K562 (cell line): Measurements from ENCODE around the gene PLCB1. TPM values are rescaled to one million over a fixed set of nuclear protein-coding genes. Genes with fewer than 3 reads are reported as not detected.

Experiments
- ATAC-seq: fragments of 200-7000 bp; cut with Tn5 transposase; 3 replicates; pipeline ENCODE4 v1.9.1; 2020; ENCODE audit warnings: moderate library complexity
- BruUV-seq: library from RNA; stranded (reverse); fragments of 400-500 nt; replicated peaks from 2 replicates; lab custom pipeline; 2021; lab: Mats Ljungman, UMichigan
- CTCF ChIA-PET: fragments of 300-600 bp; formaldehyde crosslinking; extraction: SDS; loops from one replicate; lab custom pipeline; 2021; ENCODE audit warnings: low intra/inter-chr PET ratio; lab: Yijun Ruan, JAX
- POLR2A ChIA-PET: fragments of 300-600, 350-650 bp; sonication (Branson Sonifier 250); formaldehyde crosslinking; extraction: SDS; loops from one replicate; lab custom pipeline; 2021; ENCODE audit warnings: antibody characterized with exemption, inconsistent platforms; lab: Yijun Ruan, JAX
- DNase-seq, 4 experiments: peaks; one replicate each; pipeline versions ENCODE4 v3.0.0 to v3.0.0-alpha.2; 2011 to 2018; ENCODE audit warnings: low spot score in 3 of 4, mixed read lengths in 3 of 4; ENCODE audit errors: extremely low read depth in 1 of 4
- FAIRE-seq: peaks from 2 replicates; lab custom pipeline; 2011; peaks lifted over from hg19 to GRCh38; lab: Jason Lieb, UNC
- H2AFZ ChIP-seq: 2 replicates; pipeline ENCODE4 v1.6.0; 2011; ENCODE audit warnings: low read depth, low read length, control low read depth, inconsistent platforms
- H3K27ac ChIP-seq: fragments of 200-600 bp; 3 replicates; pipeline ENCODE4 v1.8.0; 2011; ENCODE audit warnings: low read depth, mild to moderate bottlenecking, control low read depth, inconsistent platforms, low read length, moderate library complexity, mixed read lengths; ENCODE audit errors: extremely low read depth
- H3K27me3 ChIP-seq, 2 experiments: fragments of 300-600 bp in 1 of 2; 2 replicates in 1 of 2; 3 replicates in 1 of 2; pipeline versions ENCODE4 v1.6.0 to v1.8.0; 2011; ENCODE audit warnings: inconsistent platforms in 2 of 2, low read length in 2 of 2, mild to moderate bottlenecking in 1 of 2, mixed read lengths in 1 of 2, moderate library complexity in 1 of 2; ENCODE audit not compliant: control insufficient read depth in 2 of 2, insufficient read depth in 2 of 2
- H3K36me3 ChIP-seq: fragments of 300-600 bp; 3 replicates; pipeline ENCODE4 v1.8.0; 2011; ENCODE audit warnings: mild to moderate bottlenecking, low read length, inconsistent platforms; ENCODE audit not compliant: control insufficient read depth, insufficient read depth
- H3K4me1 ChIP-seq, 2 experiments: fragments of 200-600 bp in 1 of 2; replicated peaks in 1 of 2; 2 replicates in 1 of 2; 3 replicates in 1 of 2; pipeline versions ENCODE4 v1.5.1 to v1.8.0; 2011; ENCODE audit warnings: inconsistent platforms in 2 of 2, low read length in 2 of 2, mild to moderate bottlenecking in 1 of 2, mixed read lengths in 1 of 2, moderate library complexity in 1 of 2; ENCODE audit not compliant: control insufficient read depth in 2 of 2, insufficient read depth in 2 of 2
- H3K4me2 ChIP-seq: 2 replicates; pipeline ENCODE4 v1.6.1; 2011; ENCODE audit warnings: low read length, control low read depth, inconsistent platforms, mixed read lengths; ENCODE audit not compliant: insufficient read depth
- H3K4me3 ChIP-seq: fragments of 200-600 bp; sonication (generic), shearing (Covaris generic); 2 replicates; pipeline ENCODE4 v1.5.1; 2016; ENCODE audit warnings: control low read depth, inconsistent platforms
- H3K79me2 ChIP-seq: fragments of 200-600 bp; 3 replicates; pipeline ENCODE4 v1.8.0; 2011; ENCODE audit warnings: low read length, inconsistent platforms; ENCODE audit not compliant: control insufficient read depth, insufficient read depth
- H3K9ac ChIP-seq, 2 experiments: 2 replicates each; pipeline versions ENCODE4 v1.6.0 to v1.6.1; 2011; ENCODE audit warnings: low read depth in 2 of 2, low read length in 2 of 2, control low read depth in 1 of 2, inconsistent platforms in 1 of 2, mild to moderate bottlenecking in 1 of 2, mixed read lengths in 1 of 2; ENCODE audit not compliant: insufficient read depth in 1 of 2
- H3K9me1 ChIP-seq: one replicate; pipeline ENCODE4 v1.6.0; 2011; ENCODE audit warnings: inconsistent platforms, mild to moderate bottlenecking, low read length, moderate library complexity; ENCODE audit not compliant: control insufficient read depth, insufficient read depth
- H3K9me3 ChIP-seq: replicated peaks from 2 replicates; pipeline ENCODE4 v1.5.1; 2011; ENCODE audit warnings: low read depth, low read length, inconsistent platforms; ENCODE audit not compliant: control insufficient read depth, insufficient read depth
- H4K20me1 ChIP-seq: replicated peaks from 2 replicates; pipeline ENCODE4 v1.6.1; 2011; ENCODE audit warnings: low read length, inconsistent platforms, mixed read lengths; ENCODE audit not compliant: control insufficient read depth, insufficient read depth
- EHMT2 ChIP-seq: fragments of 450-650 bp; IDR thresholded peaks from 2 replicates; pipeline ENCODE4 v1.6.1; 2018; ENCODE audit warnings: antibody characterized with exemption
- ETV1 ChIP-seq: fragments of 450-650 bp; conservative IDR thresholded peaks from 2 replicates; pipeline ENCODE4 v1.6.1; 2016; ENCODE audit warnings: missing genetic modification characterization, control low read depth, low read depth, missing compliant biosample characterization
- GTF2A2 ChIP-seq: IDR thresholded peaks from 2 replicates; pipeline ENCODE4 v1.6.1; 2016; ENCODE audit warnings: mild to moderate bottlenecking, missing genetic modification characterization, missing compliant biosample characterization
- HCFC1 ChIP-seq: IDR thresholded peaks from 2 replicates; pipeline ENCODE4 v1.6.1; 2012; ENCODE audit warnings: low read depth, low read length, improper control_type of control experiment
- NR1H2 ChIP-seq: sonication (generic); formaldehyde crosslinking; IDR thresholded peaks from 2 replicates; pipeline ENCODE4 v1.4.0; 2020; ENCODE audit warnings: mild to moderate bottlenecking, missing genetic modification reagents
- SP1 ChIP-seq: sonication (generic); formaldehyde crosslinking; IDR thresholded peaks from 2 replicates; pipeline ENCODE4 v1.8.1; 2022; ENCODE audit warnings: mild to moderate bottlenecking, missing genetic modification reagents
- ZBTB43 ChIP-seq: sonication (generic); formaldehyde crosslinking; IDR thresholded peaks from 2 replicates; pipeline ENCODE4 v1.8.0; 2023; ENCODE audit warnings: mild to moderate bottlenecking, missing genetic modification reagents
- ZNF143 ChIP-seq: sonication (generic); formaldehyde crosslinking; IDR thresholded peaks from 2 replicates; pipeline ENCODE4 v1.9.0; 2022; ENCODE audit warnings: mild to moderate bottlenecking, missing genetic modification reagents
- WGBS: fragments of 100-300 bp; shearing (Covaris generic); methylation state at CpG from one replicate; pipeline ENCODE4 v1.1.6; 2016; ENCODE audit warnings: low coverage, mixed read lengths; ENCODE audit not compliant: insufficient coverage; ENCODE audit errors: missing lambda C conversion rate; 5-methylcytosine and 5-hydroxymethylcytosine counted together
- in situ Hi-C: fragments of 300-500 bp; cut with MboI; formaldehyde crosslinking; loops from 4 replicates; pipeline ENCODE4 v1.15.0; 2018; ENCODE audit warnings: inconsistent platforms, mixed read lengths
- intact Hi-C: fragments of 100-400 bp; cut with micrococcal nuclease; formaldehyde crosslinking; loops from 2 replicates; pipeline ENCODE4 v1.14.2; 2022
- polyA plus RNA-seq, 8 experiments: library from polyadenylated mRNA; depleted of rRNA in 4 of 8; stranded (reverse) in 5 of 8; unstranded in 3 of 8; fragments of >200 nt; fragmentation: Nextera tagmentation in 2 of 8; fragmentation: Illumina TruSeq in 1 of 8; extraction: Ambion mirVana in 2 of 8; extraction: Trizol in 1 of 8; gene quantifications; 2 replicates each; pipeline versions ENCODE4 v1.2.1 to v1.2.3, GENCODE V29; 2011 to 2014; ENCODE audit warnings: inconsistent platforms in 1 of 8, missing spikeins in 1 of 8
- total RNA-seq, 7 experiments: library from RNA; depleted of rRNA in 6 of 7; stranded (reverse); fragments of >200 nt in 6 of 7; fragmentation: Illumina TruSeq in 2 of 7; extraction: Trizol in 2 of 7; gene quantifications; 2 replicates each; pipeline versions ENCODE4 v1.2.1 to v1.2.3, GENCODE V29; 2011 to 2021; ENCODE audit warnings: low replicate concordance in 1 of 7

Gene PLCB1
- total and polyA plus RNA-seq, 9 of the 15 experiments (the other 6 are each of a cell fraction or from before 2014, with no cell fraction given): 0.34 to 3.1 (median 1.3) TPM

GRCh38 chr20:8322662-8323217 lies 190.7 kb downstream of the PLCB1 start:
- Histone ChIP-seq H3K4me3 (no peak overlapping the region), H3K79me2 (no peaks in the 10 kb centered on the region), H3K9me1 (no peaks in the 10 kb centered on the region), H2AFZ (no peak overlapping the region), H3K4me2 (no peak overlapping the region), H4K20me1 (no peaks in the 10 kb centered on the region), H3K27ac (no peak overlapping the region), H3K9ac (no peak overlapping the region), H3K9me3 (no peaks in the 10 kb centered on the region), H3K36me3 (no peaks in the 10 kb centered on the region), H3K27me3 (no peaks in the 10 kb centered on the region), H3K4me1 (no peaks in the 10 kb centered on the region)
- intact Hi-C loops (no loop called here), in situ Hi-C loops (no loop called here)
- DNase-seq (no peak), ATAC-seq (no peak), FAIRE-seq (no peak)
- ChIA-PET POLR2A (no interaction called here), CTCF (no interaction called here)
- no peak for TF ChIP-seq EHMT2
- no peak for TF ChIP-seq ETV1 (tag)
- TF ChIP-seq GTF2A2 (tag): no peak
- no peak for TF ChIP-seq NR1H2
- TF ChIP-seq SP1: no peak
- no peak for TF ChIP-seq ZNF143 (CRISPR knock-in tag)
- no peak for TF ChIP-seq ZBTB43 (CRISPR knock-in tag)
- no peak for TF ChIP-seq HCFC1
- WGBS: 0% methylated on average over 5 of the region's 5 CpGs
- BruUV-seq: no TSS peak
